NCI-H2227 (cell line): ENCODE results near the gene RXRA.

Source experiments
- DNase-seq: peaks from one replicate; lab custom pipeline; 2025; ENCODE audit not compliant: unreplicated experiment; lab: John Stamatoyannopoulos, UW

RXRA gene

GRCh38 chr9:134395002-134395517, 68.8 kb downstream of the RXRA start:
- no peak for DNase-seq

- no peak for DNase-seq
These were observed 69.5 kb downstream of the RXRA start for GRCh38 chr9:134395737-134396257.

DNA sequence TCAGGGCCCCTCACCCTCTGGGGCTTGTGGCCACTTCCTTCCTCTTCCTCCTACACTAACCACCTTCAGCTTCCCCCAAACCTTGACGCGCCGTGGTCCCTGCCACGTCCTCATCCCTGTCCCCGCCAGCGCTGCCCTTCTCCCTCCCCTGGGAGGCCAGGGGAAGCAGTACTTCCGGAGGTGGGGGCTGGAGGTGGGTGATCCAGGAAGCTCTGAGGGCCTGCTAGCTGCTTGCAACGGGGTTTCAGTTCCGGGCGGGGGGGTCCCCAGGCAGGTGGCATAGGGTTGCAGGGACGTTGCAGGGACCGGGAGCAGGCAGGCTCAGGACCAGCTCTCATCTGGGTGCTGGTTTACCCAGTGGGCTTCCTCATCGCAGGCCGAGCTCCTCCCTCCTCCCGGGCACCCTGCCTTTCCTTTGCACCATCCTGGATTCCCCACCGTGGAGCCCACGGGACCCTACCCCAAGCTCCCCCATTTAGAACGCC, 70.0 kb downstream of the RXRA start:
- no peak for DNase-seq

DNA sequence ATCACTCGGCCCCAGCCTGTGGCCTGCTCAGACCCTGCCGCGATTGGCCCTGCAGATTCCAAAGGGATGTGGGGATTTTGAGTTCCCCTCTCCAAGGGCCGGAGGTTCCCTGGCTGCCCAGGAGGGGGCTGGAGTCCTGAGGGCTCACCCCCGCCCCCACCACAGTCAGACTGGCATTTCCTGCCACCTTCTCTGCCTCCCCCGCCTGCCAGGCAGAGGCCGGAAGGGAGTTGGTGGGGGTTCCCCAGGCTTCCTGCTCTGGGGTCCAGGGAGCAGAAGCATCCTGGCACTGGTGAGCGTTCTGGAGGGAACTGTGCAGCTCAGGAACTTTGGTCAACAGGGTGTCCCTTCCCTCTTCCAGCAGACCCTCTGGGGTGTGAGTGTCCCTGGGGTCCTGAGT, 70.6 kb downstream of the RXRA start:
- no peak for DNase-seq

DNA sequence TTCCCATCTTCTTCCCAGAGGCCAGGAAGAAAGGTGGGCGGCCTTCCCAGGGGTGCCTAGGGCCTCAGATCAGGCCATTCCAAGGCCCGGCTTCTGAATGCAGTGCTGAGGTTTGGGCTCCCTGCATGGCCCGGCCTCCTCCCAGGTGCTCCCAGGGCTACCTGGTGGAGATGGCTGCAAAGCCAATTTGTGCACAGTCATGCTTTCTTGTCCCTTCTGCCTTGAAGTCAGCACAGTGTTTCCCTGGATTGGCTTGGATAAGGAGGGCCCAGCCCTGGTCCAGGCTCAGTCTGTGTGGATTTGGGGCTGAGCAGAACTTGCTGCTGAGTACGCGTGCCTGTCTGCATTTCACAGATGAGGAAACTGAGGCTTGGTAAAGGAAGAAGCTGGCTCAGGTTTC, 72.5 kb downstream of the RXRA start:
- no peak for DNase-seq

GRCh38 chr9:134399435-134400056, 73.3 kb downstream of the RXRA start:
- peak; percentile 27 for DNase-seq

DNA sequence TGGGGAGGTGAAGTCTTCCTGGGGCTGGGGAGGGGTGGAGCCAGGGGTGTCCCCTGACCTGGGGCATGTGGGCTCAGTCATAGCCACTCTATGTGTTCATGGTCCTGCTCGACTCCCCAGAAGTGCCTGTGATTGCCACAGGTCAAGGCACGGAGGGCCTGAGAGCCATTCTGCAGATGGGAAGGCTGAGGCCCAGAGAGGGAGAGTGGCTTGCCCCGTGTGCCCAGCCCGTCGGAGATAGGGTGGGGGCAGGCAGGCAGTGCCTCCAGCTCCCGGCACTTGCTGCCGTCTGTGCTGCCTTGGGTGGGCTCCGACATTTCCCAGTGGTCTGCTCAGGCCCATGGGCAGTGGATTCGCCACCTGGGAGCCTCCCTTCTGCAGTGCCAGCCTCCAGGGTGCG, 74.0 kb downstream of the RXRA start:
- DNase-seq: no peak

DNA sequence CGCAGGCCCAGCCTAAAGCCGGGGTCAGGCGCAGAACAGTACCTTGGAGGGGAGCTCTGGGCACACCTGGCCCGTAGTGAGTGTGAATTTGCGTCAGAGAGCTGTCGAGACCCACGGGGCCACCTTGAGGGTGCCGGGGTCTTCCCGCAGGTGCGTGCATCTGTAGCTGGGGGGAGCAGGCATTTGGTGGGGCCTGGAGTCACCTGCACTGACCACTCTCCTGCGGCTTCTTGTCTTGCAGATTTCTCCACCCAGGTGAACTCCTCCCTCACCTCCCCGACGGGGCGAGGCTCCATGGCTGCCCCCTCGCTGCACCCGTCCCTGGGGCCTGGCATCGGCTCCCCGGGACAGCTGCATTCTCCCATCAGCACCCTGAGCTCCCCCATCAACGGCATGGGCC, 75.1 kb downstream of the RXRA start:
- no peak for DNase-seq

- no peak for DNase-seq
These were observed 75.9 kb downstream of the RXRA start for GRCh38 chr9:134402182-134402581.

- no peak for DNase-seq
These were observed 77.0 kb downstream of the RXRA start for GRCh38 chr9:134403292-134403681.

DNA sequence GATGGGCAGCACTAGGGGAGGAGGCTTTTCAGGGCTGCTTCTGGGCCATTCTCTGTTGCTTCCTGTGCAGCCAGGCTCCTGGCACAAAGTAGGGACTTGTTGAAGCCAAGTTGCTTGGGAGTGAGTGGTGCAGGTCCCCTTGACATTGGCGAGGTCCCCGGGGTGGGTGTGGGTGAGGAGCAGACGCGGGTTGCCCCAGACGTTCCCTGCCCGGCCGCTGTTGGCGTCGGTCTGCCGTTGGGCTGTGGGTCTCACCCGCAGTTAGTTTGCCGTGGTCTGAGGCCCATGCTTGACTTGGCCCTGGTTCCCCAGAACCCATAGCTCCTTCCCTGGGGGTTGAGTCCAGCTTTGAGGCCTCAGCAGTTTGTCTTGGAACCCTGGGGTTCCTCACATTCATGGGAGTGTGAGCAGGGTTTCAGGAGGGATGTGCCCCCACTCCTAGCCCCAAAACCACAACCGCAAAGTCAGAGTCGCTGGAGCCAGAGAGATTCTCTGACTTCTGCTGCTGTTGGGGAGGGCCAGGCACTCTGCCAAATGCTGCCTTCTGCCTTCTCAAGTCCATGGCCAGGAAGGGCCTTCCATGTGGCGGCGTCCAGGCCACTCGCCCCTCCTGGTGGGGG, 77.5 kb downstream of the RXRA start:
- DNase-seq: no peak

GRCh38 chr9:134404376-134405358, 78.4 kb downstream of the RXRA start:
- DNase-seq: no peak

DNA sequence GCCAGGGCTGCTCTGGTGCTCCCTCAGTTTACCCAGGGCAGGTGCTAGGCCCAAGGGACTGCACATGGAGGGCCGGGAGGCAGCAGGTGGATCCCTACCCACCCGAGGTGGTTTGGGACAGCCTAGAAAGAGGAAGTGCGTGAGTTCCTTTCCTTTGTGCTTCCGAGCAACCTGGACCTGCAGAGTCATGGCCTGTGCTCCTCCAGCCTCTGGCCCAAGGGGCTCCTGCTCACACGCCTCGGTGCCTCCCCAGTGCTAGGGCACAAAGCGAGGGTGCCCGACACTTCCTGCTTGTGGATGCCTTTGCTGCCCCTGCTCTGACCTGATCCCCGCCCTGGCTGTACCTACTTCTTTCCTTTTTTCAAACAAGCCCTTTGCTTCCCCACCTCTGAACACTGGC, 79.3 kb downstream of the RXRA start:
- no peak for DNase-seq

GRCh38 chr9:134406366-134407120, 80.3 kb downstream of the RXRA start:
- DNase-seq: no peak

DNA sequence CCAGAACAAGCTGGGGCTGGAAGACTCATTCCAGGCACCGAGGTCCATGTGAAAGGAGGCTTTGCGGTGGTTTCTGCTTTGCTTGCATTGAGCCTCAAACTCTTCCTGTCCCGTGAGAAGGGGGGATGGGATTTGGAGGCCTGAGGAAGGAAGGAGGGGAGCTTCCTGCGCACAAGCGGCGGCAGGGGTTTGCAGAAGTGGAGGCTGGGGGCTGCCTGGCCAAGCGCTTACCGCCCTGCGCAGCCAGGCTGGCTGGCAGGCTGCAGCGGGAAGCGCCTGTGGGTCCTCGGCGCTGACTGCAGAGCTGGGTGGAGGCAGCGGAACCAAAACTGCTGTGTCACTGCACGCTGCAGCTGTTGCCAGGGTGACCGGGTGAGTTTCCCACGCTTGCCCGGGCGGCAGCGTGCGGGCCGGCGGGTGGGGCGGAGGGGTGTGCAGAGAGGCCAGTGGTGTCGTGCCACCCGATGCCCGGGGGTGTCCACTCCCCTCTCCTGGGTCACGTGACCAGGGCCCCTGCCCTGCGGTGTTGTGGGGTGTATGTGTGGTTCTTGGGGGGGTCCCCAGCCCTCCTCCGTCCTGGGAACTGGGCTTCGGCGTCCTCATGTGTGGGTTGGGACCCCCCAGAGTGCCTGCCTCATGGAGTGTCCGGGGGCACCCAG, 81.0 kb downstream of the RXRA start:
- peak; percentile 85 for DNase-seq

DNA sequence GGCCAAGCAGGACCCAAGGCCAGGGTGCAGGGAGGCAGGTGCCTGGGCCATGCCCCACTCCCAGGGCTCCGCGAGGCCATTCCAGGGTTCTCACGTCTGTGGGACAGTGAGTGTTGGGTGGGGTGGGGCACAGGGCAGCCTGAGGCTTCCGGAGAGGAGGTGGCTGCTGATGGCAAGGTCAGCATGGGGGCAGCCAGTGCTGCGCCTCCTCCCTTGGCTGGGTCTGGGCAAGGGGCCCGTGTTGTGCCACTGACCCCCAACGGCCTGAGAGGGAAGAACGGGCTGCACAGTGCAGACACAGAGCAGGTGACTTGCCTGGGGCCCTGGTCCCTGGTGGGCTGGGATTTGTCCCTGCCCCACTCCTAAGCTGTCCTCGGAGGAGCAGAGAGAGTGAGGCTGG, 82.1 kb downstream of the RXRA start:
- no peak for DNase-seq

DNA sequence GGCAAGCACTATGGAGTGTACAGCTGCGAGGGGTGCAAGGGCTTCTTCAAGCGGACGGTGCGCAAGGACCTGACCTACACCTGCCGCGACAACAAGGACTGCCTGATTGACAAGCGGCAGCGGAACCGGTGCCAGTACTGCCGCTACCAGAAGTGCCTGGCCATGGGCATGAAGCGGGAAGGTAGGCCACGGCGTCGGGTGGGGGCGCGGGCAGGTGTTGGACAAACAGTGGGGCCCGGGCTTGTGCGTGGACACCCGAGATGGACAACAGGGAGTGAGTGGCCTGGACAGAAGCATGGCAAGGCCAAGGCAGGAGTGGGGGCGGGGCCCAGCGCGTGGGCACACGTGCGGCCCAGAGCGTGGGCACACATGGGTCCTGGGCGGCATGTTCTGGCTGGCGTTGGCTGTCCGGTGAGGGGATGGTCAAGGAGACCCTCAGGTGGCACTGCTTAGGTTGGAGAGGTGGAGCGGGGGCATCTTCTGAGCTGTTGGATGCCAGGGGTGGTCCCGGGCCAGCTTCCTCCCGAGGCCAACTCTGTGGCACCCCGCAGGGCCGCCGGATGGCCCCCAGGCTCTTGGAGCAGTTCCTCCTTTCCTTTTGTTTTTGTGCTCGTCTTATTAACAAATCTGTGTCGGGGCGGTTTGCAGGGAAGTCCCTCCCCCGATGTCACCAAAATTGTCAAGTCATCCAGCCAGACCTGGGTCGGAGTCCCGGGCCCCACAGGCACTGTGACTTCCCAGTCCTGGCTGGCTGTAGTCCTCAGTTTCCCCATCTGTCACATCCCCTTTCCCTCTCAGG, 82.9 kb downstream of the RXRA start:
- no peak for DNase-seq

DNA sequence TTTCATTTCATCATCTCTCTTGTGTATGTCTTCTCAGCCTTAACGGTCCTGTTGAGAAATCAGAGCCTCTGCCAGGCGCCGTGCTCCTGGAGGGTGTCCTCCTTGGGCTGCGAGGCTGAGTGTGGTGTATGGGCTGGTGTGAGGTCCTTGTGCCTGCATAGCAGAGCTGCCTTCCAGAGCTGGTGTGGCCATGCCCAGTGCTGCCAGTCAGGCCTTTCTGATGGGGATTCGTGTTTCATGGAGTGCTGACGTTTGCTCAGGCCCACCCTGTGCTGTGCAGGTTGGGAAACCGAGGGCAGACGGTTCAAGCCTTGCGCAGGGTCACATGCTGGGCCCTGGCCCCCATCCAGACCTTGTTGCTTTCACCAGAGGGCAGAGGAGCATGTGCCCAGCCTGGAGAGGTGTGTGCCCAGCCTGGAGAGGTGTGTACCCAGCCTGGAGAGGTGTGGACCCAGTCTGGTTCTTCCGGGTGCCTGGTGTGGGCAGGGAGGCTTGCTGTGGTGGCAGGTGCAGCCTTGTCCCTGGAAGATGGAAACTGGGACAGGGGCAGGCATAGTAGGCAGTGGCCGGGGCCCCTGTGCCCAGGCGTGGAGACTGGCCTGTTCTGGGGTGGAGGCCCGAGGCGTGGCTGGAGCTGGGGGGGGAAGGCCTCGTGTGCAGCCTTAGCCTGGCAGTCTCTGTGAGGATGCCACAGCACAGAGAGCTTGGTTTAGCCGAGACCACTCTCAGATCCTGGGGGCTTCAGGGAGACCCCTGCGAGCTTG, 84.0 kb downstream of the RXRA start:
- no peak for DNase-seq

DNA sequence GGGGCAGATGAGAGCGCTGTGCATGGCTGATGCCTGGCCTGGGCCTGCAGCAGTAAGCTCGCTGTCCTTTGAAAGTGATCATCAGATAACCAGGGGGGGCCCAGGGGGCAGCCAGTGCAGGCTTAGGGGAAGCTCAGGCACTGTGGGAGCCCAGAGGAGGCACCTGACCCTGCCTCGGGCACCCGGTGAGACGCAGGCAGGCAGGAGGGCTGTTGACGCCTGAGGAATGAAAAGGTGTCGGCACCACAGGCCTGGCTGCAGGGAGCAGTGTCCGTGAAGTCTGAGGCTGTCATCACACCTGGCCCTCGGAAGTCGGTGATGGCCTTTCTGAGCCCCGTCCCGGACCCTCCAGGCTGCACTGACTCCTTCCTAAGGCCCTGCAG, 84.6 kb downstream of the RXRA start:
- DNase-seq: no peak
